HUES48 (cell line): ENCODE results near the gene GALNT7.
A peak's percentile ranks its signal among the peaks of the same experiment; 100 is the strongest.

Source experiments
- H3K27ac ChIP-seq: one replicate; pipeline ENCODE4 v1.7.0; 2013; ENCODE audit warnings: low read depth, low read length, inconsistent platforms
- H3K27me3 ChIP-seq: 2 replicates; pipeline ENCODE4 v1.6.1; 2013; ENCODE audit warnings: mild to moderate bottlenecking, low read length; ENCODE audit not compliant: control insufficient read depth, insufficient read depth
- H3K36me3 ChIP-seq: 2 replicates; pipeline ENCODE4 v1.6.1; 2013; ENCODE audit warnings: low read length; ENCODE audit not compliant: control insufficient read depth, insufficient read depth
- H3K4me1 ChIP-seq: 2 replicates; pipeline ENCODE4 v1.6.1; 2013; ENCODE audit warnings: mild to moderate bottlenecking, low read length; ENCODE audit not compliant: control insufficient read depth, insufficient read depth
- H3K4me3 ChIP-seq: 2 replicates; pipeline ENCODE4 v1.5.1; 2013; ENCODE audit warnings: mild to moderate bottlenecking, low read depth, low read length
- H3K9ac ChIP-seq: 2 replicates; pipeline ENCODE4 v1.6.1; 2013; ENCODE audit warnings: mild to moderate bottlenecking, low read depth, low read length, moderate library complexity
- H3K9me3 ChIP-seq: 2 replicates; pipeline ENCODE4 v1.6.1; 2013; ENCODE audit warnings: low read length; ENCODE audit not compliant: control insufficient read depth, insufficient read depth

Gene GALNT7

DNA sequence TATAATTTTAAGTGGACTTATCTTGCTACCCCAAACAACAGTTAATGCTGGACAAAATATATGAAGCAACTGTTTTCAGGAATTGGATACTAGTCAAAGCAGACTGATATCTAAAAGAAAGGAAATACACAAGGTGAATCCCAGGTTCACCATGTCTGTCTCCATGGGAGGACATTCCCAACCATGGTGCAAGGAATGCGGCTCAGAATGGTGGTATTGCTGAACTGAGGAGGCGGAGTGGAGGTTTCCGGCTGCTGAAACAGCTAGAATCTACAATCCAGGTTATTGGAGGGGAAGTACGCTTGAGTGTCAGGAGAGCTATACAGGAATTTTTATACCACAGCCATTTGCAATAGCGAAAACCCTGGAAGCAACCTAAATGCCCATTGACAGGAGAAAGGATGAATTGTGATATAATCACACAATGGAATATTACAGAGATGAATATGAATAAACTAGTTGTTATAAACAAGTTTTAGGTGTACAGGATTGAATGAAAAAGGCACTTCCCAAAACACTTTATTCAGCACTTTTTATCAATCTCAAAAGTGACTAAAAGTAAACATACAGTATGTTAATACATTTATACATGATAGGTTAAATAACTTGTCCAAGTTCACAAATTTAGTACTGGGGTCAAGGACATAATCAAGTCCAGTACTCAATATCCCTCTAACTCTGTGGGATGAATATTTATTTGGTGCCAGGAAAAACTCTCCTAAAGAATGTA lies 156.6 kb downstream of the GALNT7 start:
- H3K27ac ChIP-seq = peak overlapping the region; percentile 24
- peaks cover 90% of the 10 kb centered on the region for H3K36me3 ChIP-seq

DNA sequence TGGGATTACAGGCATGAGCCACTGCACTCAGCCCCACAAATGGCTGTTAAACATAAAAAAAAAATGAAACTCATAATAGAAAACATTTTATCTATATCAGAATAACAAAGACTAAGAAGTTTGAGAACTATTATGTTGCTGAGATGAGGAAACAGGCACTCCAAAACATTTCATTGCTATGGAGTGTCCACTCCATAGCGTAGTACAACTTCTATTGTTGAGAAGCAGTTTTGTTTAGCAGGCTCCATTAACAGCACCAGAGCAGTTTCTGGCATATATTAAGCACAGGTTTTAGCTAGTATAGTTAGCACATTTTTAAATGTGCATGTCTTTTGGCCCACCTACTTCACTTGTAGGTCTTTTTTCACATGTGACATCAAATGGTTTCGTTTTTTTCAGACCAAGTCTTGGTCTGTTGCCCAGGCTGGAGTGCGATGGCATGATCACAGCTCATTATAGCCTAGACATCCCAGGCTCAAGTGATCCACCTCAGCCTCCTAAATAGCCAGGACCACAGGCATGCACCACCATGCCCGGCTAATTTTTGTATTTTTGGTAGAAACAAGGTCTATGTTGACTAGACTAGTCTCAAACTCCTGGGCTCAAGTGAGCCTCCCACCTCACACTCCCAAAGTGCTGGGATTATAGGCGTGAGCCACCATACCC lies 159.8 kb downstream of the GALNT7 start:
- Histone ChIP-seq H3K4me1 (peaks cover 11% of the 10 kb centered on the region), H3K4me3 (no peak overlapping the region), H3K9me3 (no peaks in the 10 kb centered on the region), H3K9ac (no peak overlapping the region), H3K36me3 (peaks cover 88% of the 10 kb centered on the region), H3K27ac (no peak overlapping the region), H3K27me3 (no peaks in the 10 kb centered on the region)

More for the DNA sequence above, 156.6 kb downstream of the GALNT7 start:
- no peak overlapping the region for H3K4me3 ChIP-seq
- H3K9ac ChIP-seq = no peak overlapping the region
- H3K4me1 ChIP-seq = no peaks in the 10 kb centered on the region
- H3K9me3 ChIP-seq = no peaks in the 10 kb centered on the region
- H3K27me3 ChIP-seq = no peaks in the 10 kb centered on the region

DNA sequence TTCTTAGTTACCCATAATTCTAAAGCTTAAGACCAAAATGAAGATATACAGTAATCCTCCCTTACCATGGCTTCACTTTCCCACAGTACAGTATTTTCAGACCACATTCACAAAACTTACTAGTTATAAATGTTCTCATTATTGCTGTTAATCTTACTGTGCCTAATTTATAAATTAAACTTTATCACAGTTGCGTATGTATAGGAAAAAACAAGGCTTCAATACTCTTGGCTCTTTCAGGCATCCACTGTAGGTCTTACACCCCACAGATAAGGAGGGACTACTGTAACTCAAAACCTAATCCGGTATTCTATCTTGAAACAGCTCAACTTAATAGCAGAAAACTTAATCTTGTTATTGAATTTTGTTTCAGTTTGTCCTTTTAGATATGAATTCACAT lies 162.0 kb downstream of the GALNT7 start:
- H3K4me1 ChIP-seq = peaks cover 14% of the 10 kb centered on the region
- H3K9me3 ChIP-seq = no peaks in the 10 kb centered on the region
- H3K9ac ChIP-seq = no peak overlapping the region
- no peaks in the 10 kb centered on the region for H3K27me3 ChIP-seq
- H3K4me3 ChIP-seq = no peak overlapping the region
- no peak overlapping the region for H3K27ac ChIP-seq
- H3K36me3 ChIP-seq = peaks cover 73% of the 10 kb centered on the region

DNA sequence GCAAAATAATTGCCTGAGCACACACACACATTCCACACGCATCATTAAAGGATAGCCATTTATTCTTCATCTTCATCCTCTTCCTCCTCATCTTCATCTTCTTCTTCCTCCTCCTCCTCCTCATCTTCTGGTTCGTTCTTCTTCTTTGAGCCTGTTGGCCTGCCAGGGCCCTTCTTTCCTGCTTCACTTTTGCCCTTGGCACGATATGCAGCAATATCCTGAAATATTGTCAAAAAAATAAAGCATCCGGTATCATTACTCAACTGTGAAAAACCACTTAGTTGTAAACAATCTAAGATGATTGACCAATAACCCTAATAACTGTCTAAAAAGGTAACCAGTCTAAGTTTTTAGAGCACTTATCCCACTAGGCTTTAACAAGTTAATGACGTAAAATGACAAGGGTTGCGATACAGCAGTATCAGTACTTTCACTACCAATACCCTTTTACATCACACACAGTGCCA lies 163.4 kb downstream of the GALNT7 start:
- Histone ChIP-seq H3K9ac (0 out of 2 replicates have a peak overlapping the region, but pooled peaks have one; percentile 11), H3K9me3 (no peaks in the 10 kb centered on the region), H3K36me3 (peaks cover 60% of the 10 kb centered on the region), H3K4me1 (peaks cover 20% of the 10 kb centered on the region), H3K27me3 (0 out of 2 replicates have a peak, but pooled peaks cover 5% of the 10 kb centered on the region), H3K27ac (no peak overlapping the region), H3K4me3 (peak overlapping the region; percentile 89)

DNA sequence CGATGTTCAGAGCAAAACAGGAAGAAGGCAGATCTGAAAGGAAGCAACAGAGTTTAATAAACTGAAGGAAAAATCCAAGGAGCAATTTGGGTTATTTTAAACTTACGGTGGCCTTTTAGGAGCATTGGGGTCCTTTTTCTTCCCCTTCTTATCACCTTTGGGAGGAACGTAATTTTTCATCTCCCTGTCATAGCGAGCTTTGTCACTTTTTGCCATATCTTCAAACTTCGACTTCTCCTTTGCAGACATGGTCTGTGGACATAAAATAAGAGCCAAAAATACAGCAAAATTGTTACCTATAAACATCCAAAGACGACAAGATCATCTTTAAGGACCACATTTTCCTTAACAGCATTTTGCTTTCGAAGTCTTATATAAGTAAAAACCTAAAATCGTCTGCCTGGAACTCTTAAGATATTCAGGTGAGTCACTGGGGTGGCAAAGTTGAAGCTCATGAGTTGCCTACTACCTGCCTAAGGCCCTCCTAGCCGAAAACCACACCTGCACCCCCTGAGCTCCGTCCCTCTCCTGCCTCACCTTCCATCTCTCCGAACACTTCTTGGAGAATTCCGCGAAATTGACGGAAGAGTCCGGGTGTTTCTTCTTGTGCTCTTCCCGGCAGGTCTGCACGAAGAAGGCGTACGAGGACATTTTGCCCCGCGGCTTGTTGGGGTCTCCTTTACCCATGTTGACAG lies 164.5 kb downstream of the GALNT7 start:
- peak overlapping the region; percentile 99 for H3K27ac ChIP-seq
- peak overlapping the region; percentile 98 for H3K9ac ChIP-seq
- peaks cover 51% of the 10 kb centered on the region for H3K36me3 ChIP-seq
- H3K27me3 ChIP-seq = 0 out of 2 replicates have a peak, but pooled peaks cover 5% of the 10 kb centered on the region
- H3K4me3 ChIP-seq = peak overlapping the region; percentile 89
- H3K4me1 ChIP-seq = peaks cover 20% of the 10 kb centered on the region
- no peaks in the 10 kb centered on the region for H3K9me3 ChIP-seq

DNA sequence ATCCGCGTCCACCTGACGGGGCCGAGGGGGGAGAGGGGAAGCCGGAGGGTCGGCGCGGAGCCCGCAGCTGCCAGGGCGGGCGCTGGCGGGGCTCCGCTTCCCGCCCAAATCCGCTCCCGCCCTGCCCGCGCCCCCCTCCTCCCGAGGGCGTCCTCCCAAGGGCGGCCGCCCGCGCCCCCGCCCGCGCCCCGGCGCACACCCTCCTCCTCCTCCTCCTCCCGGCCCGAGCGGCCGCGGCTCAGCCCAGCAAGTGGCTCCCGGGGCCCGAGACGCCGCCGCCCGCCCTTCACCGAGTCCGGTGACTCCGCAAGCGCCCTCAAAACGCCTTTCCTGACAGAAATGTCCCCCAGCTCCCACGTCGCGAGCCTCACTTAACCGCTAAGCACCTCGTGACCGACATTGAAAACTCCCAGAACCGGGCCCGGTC lies 165.1 kb downstream of the GALNT7 start:
- Histone ChIP-seq H3K4me3 (peak overlapping the region; percentile 89), H3K36me3 (peaks cover 45% of the 10 kb centered on the region)

DNA sequence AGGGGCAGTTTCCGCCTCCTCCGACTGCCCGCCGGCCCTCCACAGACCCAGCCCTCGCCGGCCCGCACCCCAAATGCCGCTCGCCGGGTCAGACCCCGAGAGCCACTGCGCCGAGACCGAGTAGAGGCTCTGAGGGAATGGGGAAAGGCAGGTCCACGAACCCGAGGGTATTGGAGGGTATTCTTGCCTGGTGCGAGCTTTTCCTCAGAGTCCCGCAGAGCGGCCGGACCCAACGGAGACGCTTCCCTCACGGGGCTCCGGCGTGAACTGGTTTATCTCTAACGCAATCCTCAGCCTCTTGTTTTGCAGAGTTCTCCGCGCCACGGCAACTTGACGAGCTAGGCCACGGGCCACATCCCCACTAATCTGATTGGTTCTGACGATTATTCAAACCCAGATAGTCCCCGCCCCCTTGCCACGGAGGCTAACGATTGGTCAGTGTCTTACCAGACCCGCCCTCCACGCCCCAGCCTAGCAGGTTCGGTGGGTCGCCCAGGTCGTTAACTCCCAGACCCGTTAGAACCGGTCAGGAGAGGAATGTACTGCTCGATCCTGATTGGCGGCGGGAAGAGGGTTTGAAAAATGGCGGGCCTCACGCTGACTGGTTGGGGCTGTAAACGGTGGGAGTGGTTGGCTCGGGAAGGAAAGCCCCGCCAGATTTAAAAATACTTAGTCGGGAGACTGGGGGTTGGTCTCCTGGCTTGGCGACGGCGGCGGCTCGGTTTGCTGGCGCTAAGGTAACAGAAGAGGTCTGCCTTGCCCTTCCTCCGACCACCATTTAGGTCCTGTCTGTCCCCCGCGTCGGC lies 165.7 kb downstream of the GALNT7 start, which contains the start of gene HMGB2:
Gene HMGB2, minus strand, starts transcription at position 274 of the 806 bp plus-strand sequence. CDS start 709 bp downstream, outside the sequence.
- peak within 1 kb of the TSS; percentile 89 for H3K4me3 ChIP-seq
- peak within 1 kb of the TSS; percentile 98 for H3K9ac ChIP-seq
- H3K27me3 ChIP-seq = 0 out of 2 replicates have a peak, but pooled peaks cover 5% of the 10 kb centered on the region
- H3K9me3 ChIP-seq = no peaks in the 10 kb centered on the region
- H3K27ac ChIP-seq = peak within 1 kb of the TSS; percentile 99
- H3K4me1 ChIP-seq = peaks cover 20% of the 10 kb centered on the region
- peaks cover 39% of the 10 kb centered on the region for H3K36me3 ChIP-seq

More for the DNA sequence above, 165.1 kb downstream of the GALNT7 start:
- Histone ChIP-seq H3K9ac (peak overlapping the region; percentile 98), H3K27me3 (0 out of 2 replicates have a peak, but pooled peaks cover 5% of the 10 kb centered on the region), H3K9me3 (no peaks in the 10 kb centered on the region), H3K27ac (peak overlapping the region; percentile 99), H3K4me1 (peaks cover 20% of the 10 kb centered on the region)

DNA sequence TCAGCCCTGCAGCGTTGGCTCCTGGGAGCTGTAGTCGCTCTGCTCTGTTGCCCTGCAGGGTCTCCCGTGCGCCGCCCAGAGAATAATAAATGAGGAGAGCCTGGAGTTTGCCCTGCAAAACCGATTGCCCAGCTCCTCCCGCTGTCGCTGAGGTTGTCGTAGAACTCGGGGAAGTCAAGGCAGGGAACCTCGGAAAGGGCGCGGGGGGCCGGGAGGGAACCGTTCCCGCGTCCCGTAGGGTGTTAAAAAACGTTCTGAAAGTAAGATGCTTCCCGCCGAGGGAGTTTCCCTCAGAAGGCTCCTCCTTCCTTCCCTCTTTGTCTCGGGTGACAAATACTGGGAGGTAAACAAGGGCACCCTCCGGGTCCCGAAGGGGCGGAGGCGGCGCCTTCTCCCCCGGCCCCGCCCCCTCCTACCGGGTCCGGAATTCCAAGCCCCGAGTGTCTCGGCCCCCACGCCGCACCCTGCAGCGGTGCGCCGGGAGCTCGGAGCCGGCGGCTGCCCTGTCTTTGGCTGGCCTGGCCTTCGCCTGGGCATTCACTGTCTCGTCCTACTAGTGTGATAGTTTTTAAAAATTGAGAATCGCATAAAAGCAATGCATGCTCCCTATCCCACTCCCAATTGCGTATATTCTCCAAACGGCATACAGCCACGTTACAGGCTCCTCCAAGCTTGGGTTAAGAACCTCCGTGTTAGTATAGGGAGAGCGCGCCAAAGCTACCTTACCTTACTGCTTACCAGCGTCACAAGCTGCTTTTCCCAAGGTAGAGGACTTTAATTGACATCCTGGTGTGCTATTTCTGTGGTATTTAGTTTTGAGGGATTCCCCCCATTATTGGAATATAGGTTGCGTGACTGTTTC lies 166.5 kb downstream of the GALNT7 start:
- Histone ChIP-seq H3K4me3 (peak overlapping the region; percentile 89), H3K27ac (peak overlapping the region; percentile 99)

DNA sequence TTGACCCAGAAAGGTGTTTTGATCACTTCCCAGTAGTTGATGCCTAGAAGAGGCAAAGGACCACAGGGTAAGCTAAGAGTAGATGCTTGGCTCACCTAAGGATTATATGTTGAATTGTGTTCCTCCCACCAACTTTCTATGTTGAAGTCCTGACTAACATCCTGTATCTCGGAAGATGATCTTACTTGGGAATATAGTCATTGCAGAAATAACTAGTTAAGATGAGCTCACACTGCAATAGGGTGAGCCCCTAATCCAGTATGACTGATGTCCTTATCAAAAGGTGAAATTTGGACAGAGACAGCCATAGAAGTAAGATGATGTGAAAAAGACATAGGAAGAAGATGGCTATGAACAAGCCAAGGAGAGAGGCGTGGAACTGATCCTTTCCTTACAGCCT lies 168.9 kb downstream of the GALNT7 start:
- Histone ChIP-seq H3K9me3 (no peaks in the 10 kb centered on the region), H3K36me3 (peaks cover 8% of the 10 kb centered on the region), H3K9ac (no peak overlapping the region), H3K27me3 (0 out of 2 replicates have a peak, but pooled peaks cover 5% of the 10 kb centered on the region), H3K27ac (no peak overlapping the region), H3K4me3 (no peak overlapping the region), H3K4me1 (peaks cover 14% of the 10 kb centered on the region)

More for the DNA sequence above, 166.5 kb downstream of the GALNT7 start:
- Histone ChIP-seq H3K36me3 (peaks cover 31% of the 10 kb centered on the region), H3K27me3 (0 out of 2 replicates have a peak, but pooled peaks cover 5% of the 10 kb centered on the region), H3K4me1 (peaks cover 20% of the 10 kb centered on the region), H3K9ac (peak overlapping the region; percentile 91), H3K9me3 (no peaks in the 10 kb centered on the region)
